Glutamatergic neuron (in vitro differentiated cells): ENCODE data around the gene NPR3. TPM values are rescaled to one million over a fixed set of nuclear protein-coding genes. Genes with fewer than 3 reads are reported as not detected.

Experiments used
- DNase-seq: peaks from one replicate; pipeline ENCODE4 v3.0.0; 2022
- H3K27ac Mint-ChIP-seq: one replicate; pipeline ENCODE4 v1.8.0; 2020; ENCODE audit warnings: mild to moderate bottlenecking, mixed read lengths, inconsistent platforms; ENCODE audit not compliant: unreplicated experiment
- H3K27me3 Mint-ChIP-seq: one replicate; pipeline ENCODE4 v1.8.0; 2020; ENCODE audit warnings: mild to moderate bottlenecking, moderate library complexity, mixed read lengths, inconsistent platforms; ENCODE audit not compliant: unreplicated experiment
- H3K36me3 Mint-ChIP-seq: one replicate; pipeline ENCODE4 v1.8.0; 2020; ENCODE audit warnings: mild to moderate bottlenecking, mixed read lengths, inconsistent platforms; ENCODE audit not compliant: unreplicated experiment
- H3K4me1 Mint-ChIP-seq: one replicate; pipeline ENCODE4 v1.8.0; 2020; ENCODE audit warnings: mild to moderate bottlenecking, low read depth, mixed read lengths, inconsistent platforms; ENCODE audit not compliant: unreplicated experiment
- H3K4me3 Mint-ChIP-seq: one replicate; pipeline ENCODE4 v1.8.0; 2020; ENCODE audit warnings: mild to moderate bottlenecking, mixed read lengths, inconsistent platforms; ENCODE audit not compliant: unreplicated experiment
- H3K9me3 Mint-ChIP-seq: one replicate; pipeline ENCODE4 v1.8.0; 2020; ENCODE audit warnings: mild to moderate bottlenecking, moderate library complexity, mixed read lengths, inconsistent platforms; ENCODE audit not compliant: unreplicated experiment
- total RNA-seq: library from RNA; stranded (reverse); fragmentation: NEBNext Ultra II Directional; extraction: Animal tissue kit (Norgen Biotek cat#: 25700); gene quantifications from one replicate; pipeline ENCODE4 v1.2.1, GENCODE V29; 2021; ENCODE audit not compliant: unreplicated experiment
- TF ChIP-seq, protein P1 (sequence below): fragments of 200-600 bp; sonication (generic); IDR thresholded peaks from one replicate; pipeline ENCODE4 v1.5.0; 2021; ENCODE audit not compliant: partially characterized antibody, unreplicated experiment

NPR3 gene
- total RNA-seq, 1 donor from 2014 or later: not detected

DNA sequence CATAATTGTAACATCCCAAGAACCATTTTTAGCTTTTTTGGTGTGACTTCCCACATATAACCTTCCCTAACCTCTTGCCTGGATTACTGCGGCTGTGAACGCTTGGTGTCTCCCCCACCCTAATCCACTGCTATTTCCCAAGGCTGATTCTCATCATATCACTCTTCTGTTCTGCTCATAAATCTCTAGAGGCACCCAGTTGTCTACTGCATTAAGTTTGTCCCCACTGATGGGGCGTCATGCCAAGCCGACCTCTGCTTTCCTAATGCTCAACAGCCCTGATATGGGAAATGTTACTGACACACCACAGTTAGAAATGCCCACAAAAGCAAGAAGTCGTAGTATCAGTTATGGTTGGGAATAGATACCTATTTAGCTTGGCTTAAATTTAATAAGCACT lies 24.4 kb downstream of the NPR3 start:
- TF ChIP-seq, protein P1, sequence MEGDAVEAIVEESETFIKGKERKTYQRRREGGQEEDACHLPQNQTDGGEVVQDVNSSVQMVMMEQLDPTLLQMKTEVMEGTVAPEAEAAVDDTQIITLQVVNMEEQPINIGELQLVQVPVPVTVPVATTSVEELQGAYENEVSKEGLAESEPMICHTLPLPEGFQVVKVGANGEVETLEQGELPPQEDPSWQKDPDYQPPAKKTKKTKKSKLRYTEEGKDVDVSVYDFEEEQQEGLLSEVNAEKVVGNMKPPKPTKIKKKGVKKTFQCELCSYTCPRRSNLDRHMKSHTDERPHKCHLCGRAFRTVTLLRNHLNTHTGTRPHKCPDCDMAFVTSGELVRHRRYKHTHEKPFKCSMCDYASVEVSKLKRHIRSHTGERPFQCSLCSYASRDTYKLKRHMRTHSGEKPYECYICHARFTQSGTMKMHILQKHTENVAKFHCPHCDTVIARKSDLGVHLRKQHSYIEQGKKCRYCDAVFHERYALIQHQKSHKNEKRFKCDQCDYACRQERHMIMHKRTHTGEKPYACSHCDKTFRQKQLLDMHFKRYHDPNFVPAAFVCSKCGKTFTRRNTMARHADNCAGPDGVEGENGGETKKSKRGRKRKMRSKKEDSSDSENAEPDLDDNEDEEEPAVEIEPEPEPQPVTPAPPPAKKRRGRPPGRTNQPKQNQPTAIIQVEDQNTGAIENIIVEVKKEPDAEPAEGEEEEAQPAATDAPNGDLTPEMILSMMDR: no peak
- H3K4me1 Mint-ChIP-seq: no peaks in the 10 kb centered on the region
- DNase-seq: no peak
- H3K9me3 Mint-ChIP-seq: no peaks in the 10 kb centered on the region
- H3K4me3 Mint-ChIP-seq: no peak overlapping the region
- peaks cover 1% of the 10 kb centered on the region for H3K27me3 Mint-ChIP-seq
- no peaks in the 10 kb centered on the region for H3K36me3 Mint-ChIP-seq
- no peak overlapping the region for H3K27ac Mint-ChIP-seq

DNA sequence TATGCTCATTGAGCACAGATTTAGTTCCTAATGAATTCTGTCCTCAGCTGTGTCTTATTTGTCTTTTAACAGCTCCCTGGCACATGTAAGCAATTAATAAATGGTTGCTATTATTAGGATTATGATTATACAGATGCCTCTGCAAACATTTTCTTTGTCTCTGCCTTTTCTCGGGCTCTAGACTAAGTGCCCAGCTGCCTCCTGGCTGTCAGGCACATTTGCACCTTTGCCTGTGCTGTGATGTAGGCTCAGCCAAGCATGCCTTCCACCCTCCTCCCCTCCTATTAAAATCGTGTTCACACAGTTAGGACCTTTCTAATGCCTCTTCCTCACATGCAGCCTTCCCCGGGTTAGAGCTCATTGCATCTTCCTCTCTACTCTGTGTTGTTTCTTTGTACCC lies 25.7 kb downstream of the NPR3 start:
- H3K27ac Mint-ChIP-seq: no peak overlapping the region
- TF ChIP-seq, protein P1: no peak
- no peak for DNase-seq
- no peaks in the 10 kb centered on the region for H3K9me3 Mint-ChIP-seq
- no peaks in the 10 kb centered on the region for H3K4me1 Mint-ChIP-seq
- H3K36me3 Mint-ChIP-seq: no peaks in the 10 kb centered on the region
- H3K27me3 Mint-ChIP-seq: peaks cover 1% of the 10 kb centered on the region
- H3K4me3 Mint-ChIP-seq: no peak overlapping the region

DNA sequence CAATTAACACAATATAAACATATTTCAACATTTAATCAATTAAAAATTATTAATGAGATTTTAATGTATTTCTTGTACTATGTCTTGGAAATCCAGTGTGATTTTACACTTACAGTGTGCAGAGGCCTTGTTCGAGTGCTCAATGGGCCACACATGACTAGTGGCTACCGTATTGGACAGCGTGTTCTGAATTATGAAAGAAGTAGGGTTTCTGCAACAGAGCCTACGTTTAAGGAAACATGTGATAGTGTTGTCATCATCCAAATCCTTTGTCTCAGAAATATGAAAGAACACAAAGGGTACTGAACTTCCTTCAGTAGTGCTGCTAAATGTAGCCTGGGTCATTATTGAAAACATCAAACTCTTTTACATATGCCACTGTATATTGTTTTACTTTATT lies 29.5 kb downstream of the NPR3 start:
- no peaks in the 10 kb centered on the region for H3K9me3 Mint-ChIP-seq
- no peak for DNase-seq
- H3K36me3 Mint-ChIP-seq: no peaks in the 10 kb centered on the region
- TF ChIP-seq, protein P1: no peak
- no peak overlapping the region for H3K4me3 Mint-ChIP-seq
- no peak overlapping the region for H3K27ac Mint-ChIP-seq
- H3K4me1 Mint-ChIP-seq: no peaks in the 10 kb centered on the region
- peaks cover 1% of the 10 kb centered on the region for H3K27me3 Mint-ChIP-seq

- H3K27ac Mint-ChIP-seq: no peak overlapping the region
- no peak overlapping the region for H3K4me3 Mint-ChIP-seq
- no peaks in the 10 kb centered on the region for H3K4me1 Mint-ChIP-seq
- no peaks in the 10 kb centered on the region for H3K36me3 Mint-ChIP-seq
- H3K27me3 Mint-ChIP-seq: no peaks in the 10 kb centered on the region
- no peaks in the 10 kb centered on the region for H3K9me3 Mint-ChIP-seq
- TF ChIP-seq, protein P1: no peak
- DNase-seq: no peak
Observed at GRCh38 chr5:32745317-32745716, 34.2 kb downstream of the NPR3 start.

DNA sequence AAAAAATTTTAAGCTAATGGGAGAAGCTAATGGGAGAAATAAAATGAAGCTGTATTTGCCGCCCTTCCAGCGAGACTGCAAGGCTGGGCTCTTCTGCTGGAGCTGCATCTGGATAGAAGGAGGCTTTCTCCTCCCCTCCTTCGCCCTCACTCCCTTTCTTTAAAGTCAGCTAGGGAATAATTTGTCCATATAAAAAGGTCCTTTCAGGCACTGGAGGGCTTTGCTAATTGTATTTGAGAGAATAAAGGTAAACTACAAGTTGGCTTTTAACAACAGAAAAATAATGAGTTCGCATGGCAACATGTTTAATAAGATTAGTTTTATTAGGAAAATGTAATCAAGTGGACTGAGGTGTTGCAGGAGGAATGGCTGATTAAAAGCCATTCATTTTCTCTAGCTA lies 41.3 kb downstream of the NPR3 start:
- no peaks in the 10 kb centered on the region for H3K9me3 Mint-ChIP-seq
- H3K27me3 Mint-ChIP-seq: no peaks in the 10 kb centered on the region
- TF ChIP-seq, protein P1: no peak
- no peaks in the 10 kb centered on the region for H3K36me3 Mint-ChIP-seq
- no peak overlapping the region for H3K27ac Mint-ChIP-seq
- no peak overlapping the region for H3K4me3 Mint-ChIP-seq
- no peaks in the 10 kb centered on the region for H3K4me1 Mint-ChIP-seq
- DNase-seq: no peak
